Measurements from ENCODE around the gene PLEKHG5. TPM values are rescaled to one million over a fixed set of nuclear protein-coding genes. Genes with fewer than 3 reads are reported as not detected.
"Not testable (repeated sequence)": the region's sequence is repeated elsewhere in the genome, so short reads cannot be mapped to it uniquely, and the experiment has no call there.

The PLEKHG5 gene
- total and polyA plus RNA-seq, 2 donors (not counting 1 experiment from before 2014, with no cell fraction given): 0.42 to 3.3 TPM

DNA sequence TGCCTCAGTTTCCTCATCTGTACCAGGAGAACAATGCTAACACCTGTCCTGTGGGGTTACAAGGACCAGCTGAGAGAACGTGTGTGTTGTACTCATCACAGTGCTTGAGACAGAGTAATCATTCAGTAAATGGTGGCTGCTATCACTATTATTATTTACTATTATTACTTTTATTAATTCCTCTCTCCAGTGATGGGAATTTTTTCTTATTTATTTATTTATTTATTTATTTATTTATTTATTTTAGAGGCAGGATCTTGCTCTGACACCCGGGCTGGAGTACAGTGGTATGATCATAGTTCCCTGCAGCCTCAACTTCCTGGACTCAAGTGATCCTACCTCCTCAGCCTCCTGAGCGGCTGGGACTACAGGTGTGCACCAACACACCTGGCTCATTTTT is 55.2 kb downstream of the PLEKHG5 start:
- H3K27me3 ChIP-seq (ENCODE audit: control insufficient read depth, insufficient read depth, low read length); H3K4me1 ChIP-seq (ENCODE audit: control insufficient read depth, extremely low read depth, insufficient read depth, low read length); H3K4me3 ChIP-seq (replicated peaks in 1 of 4; ENCODE audit: control extremely low read depth in 1 of 4, insufficient read depth in 1 of 4, low read depth in 3 of 4, low read length in 4 of 4); DNase-seq (ENCODE audit: low read depth in 2 of 2); H3K27ac ChIP-seq (ENCODE audit: insufficient read depth, low read length); H3K9me3 ChIP-seq (ENCODE audit: control insufficient read depth, insufficient read depth, low read depth, low read length); H2AFZ ChIP-seq (ENCODE audit: low read length); H3K4me2 ChIP-seq (ENCODE audit: extremely low read depth, insufficient read depth, low read length); H3K9ac ChIP-seq (ENCODE audit: insufficient read depth, low read length); H3K36me3 ChIP-seq (ENCODE audit: control insufficient read depth, insufficient read depth, low read length); H3K79me2 ChIP-seq (ENCODE audit: control insufficient read depth, insufficient read depth, low read length); H4K20me1 ChIP-seq (ENCODE audit: control insufficient read depth, extremely low read depth, insufficient read depth, low read length): not testable (repeated sequence)

DNA sequence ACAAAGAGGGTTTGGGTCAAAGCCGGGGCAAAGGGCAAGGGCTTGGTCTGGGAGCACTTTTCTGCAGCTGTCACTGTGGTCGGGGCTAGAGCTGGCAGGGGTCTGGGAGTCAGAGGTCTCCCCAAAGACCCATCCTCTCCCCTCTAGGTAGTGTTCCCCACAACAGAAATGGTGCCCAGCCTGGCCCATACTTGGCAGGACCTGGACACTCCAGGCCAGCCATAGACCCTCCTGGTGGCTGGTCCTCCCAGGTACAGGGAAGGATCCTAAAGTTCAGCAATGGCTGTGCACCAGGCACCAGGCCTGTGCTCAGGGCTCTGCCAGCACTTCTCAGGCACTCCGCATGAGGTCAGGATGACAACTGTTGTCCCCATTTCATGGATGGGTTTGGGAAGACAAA is 55.9 kb downstream of the PLEKHG5 start:
- Histone ChIP-seq H4K20me1 (ENCODE audit: control insufficient read depth, extremely low read depth, insufficient read depth, low read length) (no peaks in the 10 kb centered on the region), H3K4me1 (ENCODE audit: control insufficient read depth, extremely low read depth, insufficient read depth, low read length) (no peaks in the 10 kb centered on the region), H3K27me3 (ENCODE audit: control insufficient read depth, insufficient read depth, low read length) (peaks cover 2% of the 10 kb centered on the region), H3K27ac (ENCODE audit: insufficient read depth, low read length) (no peak overlapping the region), H2AFZ (ENCODE audit: low read length) (no peak overlapping the region), H3K9me3 (ENCODE audit: control insufficient read depth, insufficient read depth, low read depth, low read length) (no peaks in the 10 kb centered on the region), H3K9ac (ENCODE audit: insufficient read depth, low read length) (no peak overlapping the region), H3K4me3 (replicated peaks in 1 of 4; ENCODE audit: control extremely low read depth in 1 of 4, insufficient read depth in 1 of 4, low read depth in 3 of 4, low read length in 4 of 4) (no peak overlapping the region), H3K79me2 (ENCODE audit: control insufficient read depth, insufficient read depth, low read length) (no peaks in the 10 kb centered on the region), H3K36me3 (ENCODE audit: control insufficient read depth, insufficient read depth, low read length) (no peaks in the 10 kb centered on the region), H3K4me2 (ENCODE audit: extremely low read depth, insufficient read depth, low read length) (no peak overlapping the region)
- DNase-seq (ENCODE audit: low read depth in 2 of 2): no peak
- no peak for TF ChIP-seq CTCF (conservative IDR thresholded peaks at IDR 0.05 in 1 of 2, IDR thresholded peaks at IDR 0.05 in 1 of 2; ENCODE audit: low read depth in 1 of 2, low read length in 2 of 2)
- no peak for TF ChIP-seq EZH2 (IDR thresholded peaks at IDR 0.05; ENCODE audit: low read length, missing control alignments)

DNA sequence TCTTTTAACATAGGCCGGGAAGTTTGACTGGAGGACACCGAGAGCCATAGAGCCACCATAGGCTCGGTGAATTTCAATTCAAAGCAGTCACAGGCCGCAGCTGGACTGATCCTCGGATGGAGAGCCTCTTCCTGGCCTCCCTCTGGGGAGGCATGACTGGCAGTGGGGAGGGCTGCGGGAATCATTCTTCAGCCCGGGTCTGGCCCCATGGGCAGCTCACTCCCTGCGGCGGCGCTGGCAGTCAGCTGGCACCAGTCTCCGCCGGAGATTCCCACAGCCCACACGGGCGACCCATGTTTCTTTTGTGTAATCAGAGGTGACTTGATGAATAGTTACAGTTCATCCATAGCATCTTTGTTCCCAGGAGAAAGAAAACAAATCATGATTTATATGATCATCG is 56.3 kb downstream of the PLEKHG5 start:
- H3K4me1 ChIP-seq (ENCODE audit: control insufficient read depth, extremely low read depth, insufficient read depth, low read length): no peaks in the 10 kb centered on the region
- no peak for DNase-seq (ENCODE audit: low read depth in 2 of 2)
- H3K27ac ChIP-seq (ENCODE audit: insufficient read depth, low read length): no peak overlapping the region
- H3K9me3 ChIP-seq (ENCODE audit: control insufficient read depth, insufficient read depth, low read depth, low read length): no peaks in the 10 kb centered on the region
- TF ChIP-seq EZH2 (IDR thresholded peaks at IDR 0.05; ENCODE audit: low read length, missing control alignments): no peak
- TF ChIP-seq CTCF (conservative IDR thresholded peaks at IDR 0.05 in 1 of 2, IDR thresholded peaks at IDR 0.05 in 1 of 2; ENCODE audit: low read depth in 1 of 2, low read length in 2 of 2): no peak
- no peaks in the 10 kb centered on the region for H3K79me2 ChIP-seq (ENCODE audit: control insufficient read depth, insufficient read depth, low read length)
- H3K4me2 ChIP-seq (ENCODE audit: extremely low read depth, insufficient read depth, low read length): no peak overlapping the region
- no peaks in the 10 kb centered on the region for H4K20me1 ChIP-seq (ENCODE audit: control insufficient read depth, extremely low read depth, insufficient read depth, low read length)
- H2AFZ ChIP-seq (ENCODE audit: low read length): no peak overlapping the region
- H3K4me3 ChIP-seq (replicated peaks in 1 of 4; ENCODE audit: control extremely low read depth in 1 of 4, insufficient read depth in 1 of 4, low read depth in 3 of 4, low read length in 4 of 4): no peak overlapping the region
- no peak overlapping the region for H3K9ac ChIP-seq (ENCODE audit: insufficient read depth, low read length)
- H3K27me3 ChIP-seq (ENCODE audit: control insufficient read depth, insufficient read depth, low read length): peaks cover 5% of the 10 kb centered on the region
- H3K36me3 ChIP-seq (ENCODE audit: control insufficient read depth, insufficient read depth, low read length): no peaks in the 10 kb centered on the region
